HG03196 (cell line): ENCODE measurements around the gene TMEM255B.
"Not testable (repeated sequence)": the region's sequence is repeated elsewhere in the genome, so short reads cannot be mapped to it uniquely, and the experiment has no call there.

Experiments
- ATAC-seq: cut with Tn5 transposase; IDR thresholded peaks from one replicate; pipeline ENCODE4 v1.9.1; 2021; ENCODE audit not compliant: unreplicated experiment

The TMEM255B gene

GRCh38 chr13:113748101-113748861, 10.7 kb upstream of the TMEM255B start:
- ATAC-seq = no peak

GRCh38 chr13:113748862-113749451, 10.1 kb upstream of the TMEM255B start:
- ATAC-seq = no peak

GRCh38 chr13:113749507-113749906, 9.5 kb upstream of the TMEM255B start:
- no peak for ATAC-seq

DNA sequence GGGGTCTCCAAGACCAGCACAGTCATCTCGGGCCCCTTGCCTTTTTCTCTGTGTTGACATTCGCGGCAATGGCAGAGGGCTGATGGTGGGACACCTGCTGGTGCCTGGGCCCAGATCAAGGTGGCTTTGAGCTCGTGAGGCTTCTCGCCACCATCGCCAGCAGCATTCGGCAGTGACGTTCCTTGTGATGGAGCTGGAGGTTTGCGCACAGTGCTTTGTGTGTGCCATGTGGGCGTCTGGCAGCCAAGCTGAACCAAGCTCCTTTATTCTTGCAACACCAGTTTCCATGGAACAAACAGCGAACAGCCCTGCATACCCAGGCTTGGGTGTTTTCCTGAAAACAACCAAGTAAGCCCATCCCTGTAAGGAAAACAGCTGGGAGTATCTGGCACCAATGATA, 9.1 kb upstream of the TMEM255B start:
- no peak for ATAC-seq

DNA sequence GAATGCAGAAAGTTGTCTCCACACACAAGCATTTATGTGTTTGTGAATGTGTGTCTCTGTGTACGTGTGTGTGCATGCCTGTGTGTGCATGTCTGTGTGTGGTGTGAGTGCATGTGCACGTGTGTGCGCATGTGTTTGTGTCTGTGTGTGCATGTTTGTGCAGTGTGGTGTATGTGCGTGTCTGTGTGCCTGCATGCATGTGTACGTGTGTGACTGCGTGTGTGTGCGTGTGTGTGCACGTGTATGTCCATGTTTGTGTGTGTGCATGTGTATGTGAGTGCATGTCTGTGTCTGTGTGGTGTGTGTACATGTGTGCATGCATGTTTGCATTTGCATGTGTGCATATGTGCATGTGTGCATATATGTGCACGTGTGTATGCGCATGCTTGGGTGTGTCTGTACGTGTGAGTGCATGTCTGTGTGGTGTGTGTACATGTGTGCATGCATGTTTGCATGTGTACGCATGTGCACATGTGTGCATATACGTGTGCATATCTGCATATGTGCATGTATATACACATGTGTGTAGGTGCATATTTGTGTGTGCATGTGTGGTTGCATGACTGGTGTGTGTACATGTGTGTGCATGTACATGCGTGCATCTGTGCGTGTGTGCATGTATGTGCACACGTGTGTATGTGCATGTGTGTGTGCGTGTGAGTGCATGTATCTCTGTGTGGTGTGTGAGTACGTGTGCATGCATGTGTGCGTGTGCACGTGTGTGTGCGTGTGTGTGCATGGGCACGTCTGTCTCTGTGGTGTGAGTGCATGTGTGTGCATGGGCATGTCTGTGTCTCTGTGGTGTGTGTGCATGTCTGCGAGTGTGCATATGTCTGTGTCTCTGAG, 8.2 kb upstream of the TMEM255B start:
- no peak for ATAC-seq

- ATAC-seq = no peak
Measured at GRCh38 chr13:113751491-113751890, 7.5 kb upstream of the TMEM255B start.

GRCh38 chr13:113752211-113752986, 6.6 kb upstream of the TMEM255B start:
- ATAC-seq = not testable (repeated sequence)

DNA sequence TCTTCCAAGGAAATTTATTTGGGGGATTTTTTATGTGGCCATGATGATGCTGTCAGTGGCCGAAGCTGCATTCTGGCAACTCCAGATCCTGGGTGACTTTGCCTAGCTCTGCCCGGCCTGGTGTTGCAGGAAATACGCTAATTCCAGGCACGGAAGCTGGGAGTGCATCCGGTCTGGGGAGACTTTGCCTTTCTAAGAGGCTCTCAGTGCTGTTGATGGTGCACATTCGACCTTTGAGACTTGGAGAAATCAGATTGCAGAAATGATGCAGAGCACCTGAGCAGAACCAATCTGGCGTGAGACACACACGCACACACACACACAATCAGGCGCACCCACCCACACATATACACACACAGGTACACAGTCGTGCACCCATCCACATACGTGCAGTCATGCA, 5.9 kb upstream of the TMEM255B start:
- no peak for ATAC-seq

DNA sequence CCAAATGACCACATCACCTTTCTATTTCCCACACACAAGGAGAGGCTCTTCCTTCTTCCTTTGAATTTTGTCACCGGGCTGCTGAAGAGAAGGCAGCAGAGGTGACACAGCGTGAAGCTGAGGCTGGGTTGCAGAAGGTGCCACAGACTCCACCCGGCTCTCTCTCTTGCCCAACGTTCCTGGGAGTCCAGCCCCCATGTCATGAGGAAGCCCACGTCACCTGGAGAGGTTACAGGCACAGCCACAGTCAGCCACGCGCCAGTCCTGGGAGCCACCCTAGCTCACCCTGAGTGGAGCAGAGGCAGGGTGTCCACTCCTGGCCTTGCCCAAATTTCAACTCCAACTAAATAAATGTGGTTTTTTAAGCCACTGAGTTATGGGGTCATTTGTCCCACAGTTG, 4.8 kb upstream of the TMEM255B start:
- no peak for ATAC-seq

- ATAC-seq = no peak
Measured at GRCh38 chr13:113754691-113755090, 4.3 kb upstream of the TMEM255B start.

GRCh38 chr13:113756441-113757097, 2.5 kb upstream of the TMEM255B start:
- no peak for ATAC-seq

- ATAC-seq = peak; percentile 10
Measured at GRCh38 chr13:113759525-113760137, 605 bp downstream of the TMEM255B start.

DNA sequence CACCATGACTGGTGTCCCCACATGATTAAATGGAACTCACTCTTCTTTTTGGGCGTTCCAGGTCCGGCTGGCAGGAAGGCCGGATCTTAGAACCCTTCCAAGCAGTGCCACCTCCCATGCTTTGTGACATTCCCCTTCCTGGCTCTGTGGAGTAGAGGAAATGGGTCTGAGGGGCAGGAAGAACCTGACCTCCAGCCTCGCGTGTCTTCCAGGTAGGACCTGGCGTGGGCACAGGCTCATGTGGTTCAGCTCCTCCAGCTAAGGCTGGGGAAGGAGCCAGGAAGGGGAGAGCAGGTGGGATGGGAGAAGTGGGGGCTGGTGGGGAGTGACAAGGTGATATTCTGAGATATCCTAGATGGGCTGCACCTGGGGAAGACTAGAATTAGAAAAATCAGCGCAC, 2.1 kb downstream of the TMEM255B start:
- ATAC-seq = no peak

GRCh38 chr13:113762075-113762474, 3.0 kb downstream of the TMEM255B start:
- ATAC-seq = no peak

DNA sequence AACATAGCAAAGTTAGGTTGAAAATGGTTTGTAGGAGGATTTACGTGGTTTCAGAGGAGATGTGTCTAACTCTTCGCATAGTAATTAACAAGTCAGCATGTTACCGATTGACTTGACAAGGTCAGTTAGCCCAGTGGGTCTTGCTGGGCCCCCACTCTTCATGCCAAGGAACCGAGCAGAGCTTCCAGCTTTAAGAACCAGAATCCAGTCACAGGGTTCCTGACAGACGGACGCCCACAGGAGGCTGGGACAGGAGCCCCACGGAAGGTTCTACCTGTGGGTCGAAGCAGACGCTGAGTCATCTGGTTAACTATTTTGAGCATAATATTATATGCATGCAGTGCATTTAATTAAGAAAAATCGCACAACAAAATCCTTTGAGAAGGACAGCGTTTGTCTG, 3.5 kb downstream of the TMEM255B start:
- ATAC-seq = no peak

DNA sequence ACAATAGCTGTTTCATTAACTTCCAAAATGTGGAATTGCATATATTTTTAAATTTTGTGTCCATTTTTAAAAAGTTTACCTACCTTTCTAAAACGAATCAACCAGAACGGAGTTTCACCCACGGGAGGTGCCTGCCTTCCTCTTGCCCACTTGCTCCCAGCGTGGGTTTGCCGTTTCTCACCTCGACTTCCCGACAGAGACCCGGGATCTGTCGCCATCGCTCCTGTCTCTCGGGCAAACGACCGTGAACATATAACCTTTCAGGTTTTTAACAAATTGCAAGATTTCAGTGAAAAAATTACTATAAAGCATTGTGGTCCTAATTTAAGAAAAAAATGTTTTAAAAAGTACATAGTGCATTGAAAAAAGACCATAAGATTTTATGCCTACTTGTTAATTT, 4.2 kb downstream of the TMEM255B start:
- no peak for ATAC-seq

- no peak for ATAC-seq
Measured at GRCh38 chr13:113763961-113764792, 5.2 kb downstream of the TMEM255B start.

- no peak for ATAC-seq
Measured at GRCh38 chr13:113764793-113765563, 6.0 kb downstream of the TMEM255B start.

DNA sequence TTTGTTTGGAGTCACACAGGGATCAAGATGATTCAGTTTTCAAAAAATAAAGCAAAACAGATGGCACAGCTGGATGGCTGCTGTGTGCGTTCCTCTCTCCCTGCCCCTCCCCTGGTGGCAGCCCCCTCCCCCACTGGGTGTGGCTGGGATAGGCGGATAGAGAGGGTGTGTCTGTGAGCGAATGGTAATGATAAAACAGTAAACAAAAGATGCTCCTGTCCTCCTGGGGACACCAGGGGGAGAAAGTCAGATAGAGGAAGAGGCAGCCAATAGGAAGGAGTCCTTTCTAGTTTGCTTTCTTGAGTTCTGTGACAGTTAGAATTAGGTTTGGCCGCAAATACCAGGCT, 6.5 kb downstream of the TMEM255B start:
- ATAC-seq = no peak
